K562 (cell line): ENCODE results near the gene HDAC9. TPM values are rescaled to one million over a fixed set of nuclear protein-coding genes. Genes with fewer than 3 reads are reported as not detected.
A peak's percentile ranks its signal among the peaks of the same experiment; 100 is the strongest.

Experiments
- ATAC-seq: fragments of 200-7000 bp; cut with Tn5 transposase; 3 replicates; pipeline ENCODE4 v1.9.1; 2020; ENCODE audit warnings: moderate library complexity
- BruUV-seq: library from RNA; stranded (reverse); fragments of 400-500 nt; replicated peaks from 2 replicates; lab custom pipeline; 2021; lab: Mats Ljungman, UMichigan
- CTCF ChIA-PET: fragments of 300-600 bp; formaldehyde crosslinking; extraction: SDS; loops from one replicate; lab custom pipeline; 2021; ENCODE audit warnings: low intra/inter-chr PET ratio; lab: Yijun Ruan, JAX
- POLR2A ChIA-PET: fragments of 300-600, 350-650 bp; sonication (Branson Sonifier 250); formaldehyde crosslinking; extraction: SDS; loops from one replicate; lab custom pipeline; 2021; ENCODE audit warnings: antibody characterized with exemption, inconsistent platforms; lab: Yijun Ruan, JAX
- DNase-seq, 4 experiments: peaks; one replicate each; pipeline versions ENCODE4 v3.0.0 to v3.0.0-alpha.2; 2011 to 2018; ENCODE audit warnings: low spot score in 3 of 4, mixed read lengths in 3 of 4; ENCODE audit errors: extremely low read depth in 1 of 4
- FAIRE-seq: peaks from 2 replicates; lab custom pipeline; 2011; peaks lifted over from hg19 to GRCh38; lab: Jason Lieb, UNC
- H2AFZ ChIP-seq: 2 replicates; pipeline ENCODE4 v1.6.0; 2011; ENCODE audit warnings: low read depth, low read length, control low read depth, inconsistent platforms
- H3K27ac ChIP-seq: fragments of 200-600 bp; 3 replicates; pipeline ENCODE4 v1.8.0; 2011; ENCODE audit warnings: low read depth, mild to moderate bottlenecking, control low read depth, inconsistent platforms, low read length, moderate library complexity, mixed read lengths; ENCODE audit errors: extremely low read depth
- H3K27me3 ChIP-seq, 2 experiments: fragments of 300-600 bp in 1 of 2; 2 replicates in 1 of 2; 3 replicates in 1 of 2; pipeline versions ENCODE4 v1.6.0 to v1.8.0; 2011; ENCODE audit warnings: inconsistent platforms in 2 of 2, low read length in 2 of 2, mild to moderate bottlenecking in 1 of 2, mixed read lengths in 1 of 2, moderate library complexity in 1 of 2; ENCODE audit not compliant: control insufficient read depth in 2 of 2, insufficient read depth in 2 of 2
- H3K36me3 ChIP-seq: fragments of 300-600 bp; 3 replicates; pipeline ENCODE4 v1.8.0; 2011; ENCODE audit warnings: mild to moderate bottlenecking, low read length, inconsistent platforms; ENCODE audit not compliant: control insufficient read depth, insufficient read depth
- H3K4me1 ChIP-seq, 2 experiments: fragments of 200-600 bp in 1 of 2; replicated peaks in 1 of 2; 2 replicates in 1 of 2; 3 replicates in 1 of 2; pipeline versions ENCODE4 v1.5.1 to v1.8.0; 2011; ENCODE audit warnings: inconsistent platforms in 2 of 2, low read length in 2 of 2, mild to moderate bottlenecking in 1 of 2, mixed read lengths in 1 of 2, moderate library complexity in 1 of 2; ENCODE audit not compliant: control insufficient read depth in 2 of 2, insufficient read depth in 2 of 2
- H3K4me2 ChIP-seq: 2 replicates; pipeline ENCODE4 v1.6.1; 2011; ENCODE audit warnings: low read length, control low read depth, inconsistent platforms, mixed read lengths; ENCODE audit not compliant: insufficient read depth
- H3K4me3 ChIP-seq: fragments of 200-600 bp; sonication (generic), shearing (Covaris generic); 2 replicates; pipeline ENCODE4 v1.5.1; 2016; ENCODE audit warnings: control low read depth, inconsistent platforms
- H3K79me2 ChIP-seq: fragments of 200-600 bp; 3 replicates; pipeline ENCODE4 v1.8.0; 2011; ENCODE audit warnings: low read length, inconsistent platforms; ENCODE audit not compliant: control insufficient read depth, insufficient read depth
- H3K9ac ChIP-seq, 2 experiments: 2 replicates each; pipeline versions ENCODE4 v1.6.0 to v1.6.1; 2011; ENCODE audit warnings: low read depth in 2 of 2, low read length in 2 of 2, control low read depth in 1 of 2, inconsistent platforms in 1 of 2, mild to moderate bottlenecking in 1 of 2, mixed read lengths in 1 of 2; ENCODE audit not compliant: insufficient read depth in 1 of 2
- H3K9me1 ChIP-seq: one replicate; pipeline ENCODE4 v1.6.0; 2011; ENCODE audit warnings: inconsistent platforms, mild to moderate bottlenecking, low read length, moderate library complexity; ENCODE audit not compliant: control insufficient read depth, insufficient read depth
- H3K9me3 ChIP-seq: replicated peaks from 2 replicates; pipeline ENCODE4 v1.5.1; 2011; ENCODE audit warnings: low read depth, low read length, inconsistent platforms; ENCODE audit not compliant: control insufficient read depth, insufficient read depth
- H4K20me1 ChIP-seq: replicated peaks from 2 replicates; pipeline ENCODE4 v1.6.1; 2011; ENCODE audit warnings: low read length, inconsistent platforms, mixed read lengths; ENCODE audit not compliant: control insufficient read depth, insufficient read depth
- ADNP ChIP-seq: fragments of 200-800 bp; sonication (Bioruptor generic); IDR thresholded peaks from 2 replicates; pipeline ENCODE4 v1.6.1; 2016; ENCODE audit warnings: missing genetic modification characterization, missing compliant biosample characterization
- ATF3 ChIP-seq, 2 experiments: fragments of 450-650 bp in 1 of 2; sonication (generic) in 1 of 2; formaldehyde crosslinking in 1 of 2; IDR thresholded peaks in 1 of 2; conservative IDR thresholded peaks in 1 of 2; 2 replicates each; pipeline versions ENCODE4 v1.6.1 to v1.8.1; 2016 to 2023; ENCODE audit warnings: mild to moderate bottlenecking in 2 of 2, moderate library complexity in 2 of 2, inconsistent platforms in 1 of 2, missing genetic modification reagents in 1 of 2
- ATF4 ChIP-seq: fragments of 450-650 bp; formaldehyde crosslinking; IDR thresholded peaks from 2 replicates; pipeline ENCODE4 v1.4.0; 2022; ENCODE audit warnings: mild to moderate bottlenecking, moderate library complexity
- CEBPG ChIP-seq, 3 experiments: fragments of 200-800 bp in 1 of 3; sonication (Bioruptor generic) in 1 of 3; sonication (generic) in 1 of 3; formaldehyde crosslinking in 1 of 3; IDR thresholded peaks in 2 of 3; conservative IDR thresholded peaks in 1 of 3; 2 replicates each; pipeline versions ENCODE4 v1.6.1 to v1.8.0; 2016 to 2022; ENCODE audit warnings: missing compliant biosample characterization in 2 of 3, missing genetic modification characterization in 2 of 3, mild to moderate bottlenecking in 1 of 3, missing genetic modification reagents in 1 of 3
- ELF2 ChIP-seq: fragments of 250-450 bp; sonication (Bioruptor Pico); IDR thresholded peaks from 2 replicates; pipeline ENCODE4 v1.5.0; 2021; ENCODE audit warnings: mild to moderate bottlenecking
- MEF2A ChIP-seq: IDR thresholded peaks from 2 replicates; pipeline ENCODE4 v1.6.1; 2011; ENCODE audit warnings: low read depth, mild to moderate bottlenecking, low read length, moderate library complexity; ENCODE audit not compliant: control insufficient read depth
- PYGO2 ChIP-seq: fragments of 450-650 bp; IDR thresholded peaks from 2 replicates; pipeline ENCODE4 v1.6.1; 2016; ENCODE audit warnings: mild to moderate bottlenecking, missing genetic modification characterization, moderate library complexity, missing compliant biosample characterization
- RBFOX2 ChIP-seq: fragments of 200-400 bp; formaldehyde crosslinking; IDR thresholded peaks from 2 replicates; pipeline ENCODE4 v1.6.1; 2017; ENCODE audit warnings: low read depth, mild to moderate bottlenecking, low read length, moderate library complexity
- ZNF717 ChIP-seq: fragments of 250-450 bp; sonication (Bioruptor Pico); IDR thresholded peaks from 2 replicates; pipeline ENCODE4 v1.5.0; 2021
- ZSCAN32 ChIP-seq: fragments of 450-650 bp; formaldehyde crosslinking; IDR thresholded peaks from 2 replicates; pipeline ENCODE4 v1.4.0; 2020; ENCODE audit warnings: mild to moderate bottlenecking, moderate library complexity
- WGBS: fragments of 100-300 bp; shearing (Covaris generic); methylation state at CpG from one replicate; pipeline ENCODE4 v1.1.6; 2016; ENCODE audit warnings: low coverage, mixed read lengths; ENCODE audit not compliant: insufficient coverage; ENCODE audit errors: missing lambda C conversion rate; 5-methylcytosine and 5-hydroxymethylcytosine counted together
- in situ Hi-C: fragments of 300-500 bp; cut with MboI; formaldehyde crosslinking; loops from 4 replicates; pipeline ENCODE4 v1.15.0; 2018; ENCODE audit warnings: inconsistent platforms, mixed read lengths
- intact Hi-C: fragments of 100-400 bp; cut with micrococcal nuclease; formaldehyde crosslinking; loops from 2 replicates; pipeline ENCODE4 v1.14.2; 2022
- polyA plus RNA-seq, 8 experiments: library from polyadenylated mRNA; depleted of rRNA in 4 of 8; stranded (reverse) in 5 of 8; unstranded in 3 of 8; fragments of >200 nt; fragmentation: Nextera tagmentation in 2 of 8; fragmentation: Illumina TruSeq in 1 of 8; extraction: Ambion mirVana in 2 of 8; extraction: Trizol in 1 of 8; gene quantifications; 2 replicates each; pipeline versions ENCODE4 v1.2.1 to v1.2.3, GENCODE V29; 2011 to 2014; ENCODE audit warnings: inconsistent platforms in 1 of 8, missing spikeins in 1 of 8
- total RNA-seq, 7 experiments: library from RNA; depleted of rRNA in 6 of 7; stranded (reverse); fragments of >200 nt in 6 of 7; fragmentation: Illumina TruSeq in 2 of 7; extraction: Trizol in 2 of 7; gene quantifications; 2 replicates each; pipeline versions ENCODE4 v1.2.1 to v1.2.3, GENCODE V29; 2011 to 2021; ENCODE audit warnings: low replicate concordance in 1 of 7

HDAC9 gene
- total and polyA plus RNA-seq, 9 of the 15 experiments (the other 6 are each of a cell fraction or from before 2014, with no cell fraction given) = 0.08 to 0.91 (median 0.33) TPM

GRCh38 chr7:18489624-18490023, 5.9 kb upstream of the HDAC9 start:
- Histone ChIP-seq H3K79me2 (no peaks in the 10 kb centered on the region), H3K9me3 (no peaks in the 10 kb centered on the region), H4K20me1 (no peaks in the 10 kb centered on the region), H3K9me1 (no peaks in the 10 kb centered on the region), H3K4me3 (no peak overlapping the region), H3K4me1 (no peaks in the 10 kb centered on the region), H3K27ac (no peak overlapping the region), H3K27me3 (no peaks in the 10 kb centered on the region), H2AFZ (no peak overlapping the region), H3K4me2 (no peak overlapping the region), H3K36me3 (no peaks in the 10 kb centered on the region), H3K9ac (no peak overlapping the region)
- no peak for ATAC-seq
- FAIRE-seq = no peak
- no peak for DNase-seq
- TF ChIP-seq RBFOX2 = no peak
- TF ChIP-seq ADNP = no peak
- no peak for TF ChIP-seq ELF2
- no peak for TF ChIP-seq ZNF717 (CRISPR knock-in tag)
- intact Hi-C loops (no loop called here), in situ Hi-C loops (no loop called here)
- BruUV-seq = no TSS peak
- POLR2A ChIA-PET = no interaction called here
- CTCF ChIA-PET = no interaction called here
- WGBS = 0% methylated on average over 2 of the region's 2 CpGs

- Histone ChIP-seq H3K4me1 (no peaks in the 10 kb centered on the region), H3K4me2 (no peak overlapping the region), H4K20me1 (no peaks in the 10 kb centered on the region), H3K27me3 (no peaks in the 10 kb centered on the region), H2AFZ (no peak overlapping the region), H3K4me3 (no peak overlapping the region), H3K9me3 (no peaks in the 10 kb centered on the region), H3K79me2 (no peaks in the 10 kb centered on the region), H3K9me1 (no peaks in the 10 kb centered on the region), H3K9ac (no peak overlapping the region), H3K36me3 (no peaks in the 10 kb centered on the region), H3K27ac (no peak overlapping the region)
- intact Hi-C loops = no loop called here
- peak; percentile 51; the same call in 1 of the 2 replicates for TF ChIP-seq ATF3 (IDR thresholded peaks at IDR 0.05)
- no peak for TF ChIP-seq ATF3 (CRISPR knock-in tag; conservative IDR thresholded peaks at IDR 0.05)
- TF ChIP-seq MEF2A = no peak
- peak; percentile 50 for TF ChIP-seq CEBPG (CRISPR knock-in tag; IDR thresholded peaks at IDR 0.05)
- TF ChIP-seq CEBPG (tag; conservative IDR thresholded peaks at IDR 0.05 in 1 of 2, IDR thresholded peaks at IDR 0.05 in 1 of 2) = peak; percentile 91 to 99
- no peak for TF ChIP-seq PYGO2 (tag)
- TF ChIP-seq ATF4 (CRISPR knock-in tag) = peak; percentile 97
- TF ChIP-seq ZSCAN32 (CRISPR knock-in tag) = peak; percentile 85
- ATAC-seq (no peak), FAIRE-seq (no peak), DNase-seq (no peak)
- ChIA-PET POLR2A (no interaction called here), CTCF (no interaction called here)
- no TSS peak for BruUV-seq
- in situ Hi-C loops = no loop called here
- WGBS = 0% methylated on average over 6 of the region's 6 CpGs
Observed at GRCh38 chr7:18491871-18492270, 3.7 kb upstream of the HDAC9 start.
